ENCODE measurements around the gene NR2F6. TPM values are rescaled to one million over a fixed set of nuclear protein-coding genes. Genes with fewer than 3 reads are reported as not detected.

NR2F6 gene
- polyA plus RNA-seq, 1 experiment, result 28.0 TPM

- Histone ChIP-seq H3K36me3 (ENCODE audit: control insufficient read depth, insufficient read depth, low read length) (peaks cover 45% of the 10 kb centered on the region), H3K4me3 (ENCODE audit: low read depth, low read length) (no peak overlapping the region), H3K27me3 (ENCODE audit: control insufficient read depth, insufficient read depth, low read length) (no peaks in the 10 kb centered on the region)
- no peak for DNase-seq (ENCODE audit: low read depth)
- CTCF ChIA-PET, result no interaction called here
- POLR2A ChIA-PET, result no interaction called here
- TF ChIP-seq, protein P1, sequence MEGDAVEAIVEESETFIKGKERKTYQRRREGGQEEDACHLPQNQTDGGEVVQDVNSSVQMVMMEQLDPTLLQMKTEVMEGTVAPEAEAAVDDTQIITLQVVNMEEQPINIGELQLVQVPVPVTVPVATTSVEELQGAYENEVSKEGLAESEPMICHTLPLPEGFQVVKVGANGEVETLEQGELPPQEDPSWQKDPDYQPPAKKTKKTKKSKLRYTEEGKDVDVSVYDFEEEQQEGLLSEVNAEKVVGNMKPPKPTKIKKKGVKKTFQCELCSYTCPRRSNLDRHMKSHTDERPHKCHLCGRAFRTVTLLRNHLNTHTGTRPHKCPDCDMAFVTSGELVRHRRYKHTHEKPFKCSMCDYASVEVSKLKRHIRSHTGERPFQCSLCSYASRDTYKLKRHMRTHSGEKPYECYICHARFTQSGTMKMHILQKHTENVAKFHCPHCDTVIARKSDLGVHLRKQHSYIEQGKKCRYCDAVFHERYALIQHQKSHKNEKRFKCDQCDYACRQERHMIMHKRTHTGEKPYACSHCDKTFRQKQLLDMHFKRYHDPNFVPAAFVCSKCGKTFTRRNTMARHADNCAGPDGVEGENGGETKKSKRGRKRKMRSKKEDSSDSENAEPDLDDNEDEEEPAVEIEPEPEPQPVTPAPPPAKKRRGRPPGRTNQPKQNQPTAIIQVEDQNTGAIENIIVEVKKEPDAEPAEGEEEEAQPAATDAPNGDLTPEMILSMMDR (IDR thresholded peaks at IDR 0.05; ENCODE audit: insufficient read depth, low read depth, low read length), result no peak
Measured at GRCh38 chr19:17183271-17183761, 62.4 kb downstream of the NR2F6 start.

Other genes starting within 250 kb of the NR2F6 start
- 0.89 and 1.1 TPM in 2 replicates for gene CPAMD8, start 219.1 kb downstream of the NR2F6 start, polyA plus RNA-seq (2011; rRNA removed)
- 11.0 and 14.0 TPM in 2 replicates for gene HAUS8, start 170.5 kb downstream of the NR2F6 start, polyA plus RNA-seq (2011; rRNA removed)
- gene MYO9B, start 170.1 kb downstream of the NR2F6 start, polyA plus RNA-seq (2011; rRNA removed), result 26.5 and 40.8 TPM in 2 replicates
- 27.9 and 29.7 TPM in 2 replicates for gene USE1, start 30.6 kb downstream of the NR2F6 start, polyA plus RNA-seq (2011; rRNA removed)
- 8.1 and 10.0 TPM in 2 replicates for gene OCEL1, start 19.7 kb downstream of the NR2F6 start, polyA plus RNA-seq (2011; rRNA removed)
- gene USHBP1, start 18.8 kb upstream of the NR2F6 start, polyA plus RNA-seq (2011; rRNA removed), result not detected in 2 replicates
- 90.1 and 122 TPM in 2 replicates for gene BABAM1, start 21.5 kb upstream of the NR2F6 start, polyA plus RNA-seq (2011; rRNA removed)
- 0.18 and 0.38 TPM in 2 replicates for gene ANKLE1, start 36.0 kb upstream of the NR2F6 start, polyA plus RNA-seq (2011; rRNA removed)
- gene ABHD8, start 57.5 kb upstream of the NR2F6 start, polyA plus RNA-seq (2011; rRNA removed), result 7.1 and 11.0 TPM in 2 replicates
- gene MRPL34, start 60.0 kb upstream of the NR2F6 start, polyA plus RNA-seq (2011; rRNA removed), result 19.9 and 26.3 TPM in 2 replicates
- gene DDA1, start 63.6 kb upstream of the NR2F6 start, polyA plus RNA-seq (2011; rRNA removed), result 52.7 and 55.6 TPM in 2 replicates
- gene ANO8, start 88.9 kb upstream of the NR2F6 start, polyA plus RNA-seq (2011; rRNA removed), result 1.3 and 1.9 TPM in 2 replicates
- 4.9 and 6.3 TPM in 2 replicates for gene GTPBP3, start 91.6 kb upstream of the NR2F6 start, polyA plus RNA-seq (2011; rRNA removed)
- gene PLVAP, start 131.4 kb upstream of the NR2F6 start, polyA plus RNA-seq (2011; rRNA removed), result not detected in 2 replicates
- not detected in 2 replicates for gene CCDC194, start 148.3 kb upstream of the NR2F6 start, polyA plus RNA-seq (2011; rRNA removed)
- 4.5 and 6.4 TPM in 2 replicates for gene BST2, start 159.7 kb upstream of the NR2F6 start, polyA plus RNA-seq (2011; rRNA removed)
- gene MVB12A, start 174.1 kb upstream of the NR2F6 start, polyA plus RNA-seq (2011; rRNA removed), result 29.4 and 47.3 TPM in 2 replicates
- gene TMEM221, start 202.7 kb upstream of the NR2F6 start, polyA plus RNA-seq (2011; rRNA removed), result 0.09 and 0.11 TPM in 2 replicates
- gene NXNL1, start 215.0 kb upstream of the NR2F6 start, polyA plus RNA-seq (2011; rRNA removed), result not detected in 2 replicates
- gene SLC27A1, start 224.6 kb upstream of the NR2F6 start, polyA plus RNA-seq (2011; rRNA removed), result 12.0 and 18.8 TPM in 2 replicates

Data from BJ (cell line).